A673 (cell line): Measurements from ENCODE around the gene KLHDC3. TPM values are rescaled to one million over a fixed set of nuclear protein-coding genes. Genes with fewer than 3 reads are reported as not detected.

Experiments used
- BruUV-seq: library from RNA; stranded (reverse); fragments of 400-500 nt; replicated peaks from 2 replicates; lab custom pipeline; 2021; lab: Mats Ljungman, UMichigan
- CTCF ChIA-PET: fragments of 300-600 bp; sonication (Branson Sonifier 250); formaldehyde crosslinking; loops from one replicate; lab custom pipeline; 2022; ENCODE audit warnings: antibody characterized with exemption; lab: Charles Lee
- POLR2A ChIA-PET: fragments of 300-600 bp; sonication (Branson Sonifier 250); formaldehyde crosslinking; loops from one replicate; lab custom pipeline; 2022; ENCODE audit warnings: antibody characterized with exemption; ENCODE audit not compliant: low non-redundant PET; lab: Charles Lee
- DNase-seq: peaks from one replicate; pipeline ENCODE4 v3.0.0-alpha.2; 2015; ENCODE audit warnings: low spot score
- H3K27ac ChIP-seq: fragments of 200-600 bp; sonication (generic); 2 replicates; pipeline ENCODE4 v1.5.1; 2016; ENCODE audit warnings: mixed run types, low read depth, mild to moderate bottlenecking, mixed read lengths, antibody characterized with exemption, low read length; ENCODE audit not compliant: poor library complexity, severe bottlenecking
- H3K27me3 ChIP-seq: fragments of 200-600 bp; sonication (generic); replicated peaks from 2 replicates; pipeline ENCODE4 v1.6.1; 2017; ENCODE audit warnings: mixed run types, low read depth, mild to moderate bottlenecking, mixed read lengths, antibody characterized with exemption, low read length; ENCODE audit not compliant: insufficient read depth, poor library complexity
- H3K36me3 ChIP-seq: fragments of 200-600 bp; sonication (generic); 2 replicates; pipeline ENCODE4 v1.6.1; 2016; ENCODE audit warnings: mixed run types, mild to moderate bottlenecking, mixed read lengths, antibody characterized with exemption, low read length; ENCODE audit not compliant: insufficient read depth, poor library complexity, severe bottlenecking
- H3K4me1 ChIP-seq: fragments of 200-600 bp; sonication (generic); 2 replicates; pipeline ENCODE4 v1.6.1; 2017; ENCODE audit warnings: mixed run types, mild to moderate bottlenecking, mixed read lengths, antibody characterized with exemption, low read length; ENCODE audit not compliant: insufficient read depth, poor library complexity, severe bottlenecking
- H3K4me3 ChIP-seq: fragments of 200-600 bp; sonication (generic); 2 replicates; pipeline ENCODE4 v1.5.1; 2016; ENCODE audit warnings: low read depth, mixed run types, mild to moderate bottlenecking, mixed read lengths, low read length; ENCODE audit not compliant: poor library complexity, severe bottlenecking
- H3K9me3 ChIP-seq: fragments of 200-600 bp; sonication (generic); 2 replicates; pipeline ENCODE4 v1.6.1; 2016; ENCODE audit warnings: mixed run types, low read depth, mild to moderate bottlenecking, mixed read lengths, antibody characterized with exemption, low read length; ENCODE audit not compliant: poor library complexity, severe bottlenecking
- EZH2 ChIP-seq: fragments of 200-600 bp; sonication (generic); IDR thresholded peaks from 2 replicates; pipeline ENCODE4 v1.6.1; 2017; ENCODE audit warnings: borderline replicate concordance, low read depth, mild to moderate bottlenecking, mixed read lengths, antibody characterized with exemption, low read length; ENCODE audit not compliant: poor library complexity, severe bottlenecking
- intact Hi-C: fragments of 100-400 bp; cut with micrococcal nuclease; formaldehyde crosslinking; loops from one replicate; pipeline ENCODE4 v1.10.0; 2022; ENCODE audit not compliant: unreplicated experiment
- total RNA-seq: library from RNA; stranded (reverse); gene quantifications from 2 replicates; pipeline ENCODE4 v1.2.3, GENCODE V29; 2021
- TF ChIP-seq, protein P1 (sequence below): fragments of 300-800, 200-600 bp; sonication (generic); conservative IDR thresholded peaks from 2 replicates; pipeline ENCODE4 v1.5.1; 2017; ENCODE audit warnings: low read depth, mild to moderate bottlenecking, antibody characterized with exemption, low read length, moderate library complexity, mixed read lengths

Gene KLHDC3
- total RNA-seq, 1 experiment from 2014 or later = 90.1 TPM

DNA sequence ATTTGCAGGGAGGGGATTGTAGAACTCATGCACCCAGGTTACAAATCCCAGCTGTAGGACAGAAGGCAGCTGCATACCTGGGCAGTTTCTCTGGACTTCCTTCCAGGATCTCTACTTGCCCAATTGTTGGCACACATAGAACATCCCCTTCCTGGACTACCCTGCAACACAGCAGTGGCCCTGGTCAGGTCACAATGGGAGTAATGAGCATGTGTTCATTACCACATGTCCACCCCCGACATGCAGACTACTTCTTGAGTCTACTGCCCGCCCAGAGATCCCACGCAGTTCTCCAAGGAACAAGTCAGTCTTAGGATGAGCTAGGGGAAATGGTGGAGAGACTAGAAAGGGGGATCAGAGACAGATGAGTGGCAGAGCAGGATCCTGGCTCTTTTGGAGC lies 40.1 kb upstream of the KLHDC3 start:
- intact Hi-C loops = no loop called here
- BruUV-seq = no TSS peak

DNA sequence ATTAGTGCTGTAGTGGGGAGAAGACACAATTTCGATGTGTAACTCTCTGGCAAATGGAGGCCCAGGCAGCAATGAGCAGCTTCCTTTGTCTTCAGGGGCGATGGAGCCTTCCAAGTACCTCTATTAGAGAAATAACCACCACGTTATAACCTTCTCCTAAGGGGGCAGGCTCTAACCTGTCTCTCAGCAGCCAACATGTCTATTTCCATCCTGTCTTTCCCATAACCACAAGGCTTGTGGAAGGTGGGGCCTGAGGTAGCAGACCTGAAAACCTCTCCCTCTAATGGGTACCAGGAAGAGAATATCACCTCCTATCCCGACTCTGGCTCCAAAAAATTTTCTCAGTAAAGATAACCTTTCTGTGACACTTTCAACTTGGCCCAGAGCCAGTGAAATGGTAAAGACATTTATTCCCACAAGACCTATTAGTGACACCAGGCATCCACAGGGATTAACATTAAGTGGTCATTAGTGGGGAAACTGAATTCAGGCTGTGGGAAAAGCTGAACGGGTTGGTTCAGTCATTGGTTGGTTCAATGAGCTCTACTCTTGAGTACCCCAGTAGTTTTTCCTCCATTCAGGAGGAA lies 39.0 kb upstream of the KLHDC3 start:
- BruUV-seq = no TSS peak
- Histone ChIP-seq H3K27ac (no peak overlapping the region), H3K27me3 (no peaks in the 10 kb centered on the region), H3K4me3 (no peak overlapping the region), H3K36me3 (peaks cover 10% of the 10 kb centered on the region), H3K9me3 (no peaks in the 10 kb centered on the region), H3K4me1 (peaks cover 16% of the 10 kb centered on the region)
- intact Hi-C loops = no loop called here
- POLR2A ChIA-PET = no interaction called here
- CTCF ChIA-PET = interaction anchor here (0.7 kb wide), 1 partner anchor 714 kb away, joined by 3 read pairs; no protein-coding TSS in a partner anchor
- TF ChIP-seq, protein P1, sequence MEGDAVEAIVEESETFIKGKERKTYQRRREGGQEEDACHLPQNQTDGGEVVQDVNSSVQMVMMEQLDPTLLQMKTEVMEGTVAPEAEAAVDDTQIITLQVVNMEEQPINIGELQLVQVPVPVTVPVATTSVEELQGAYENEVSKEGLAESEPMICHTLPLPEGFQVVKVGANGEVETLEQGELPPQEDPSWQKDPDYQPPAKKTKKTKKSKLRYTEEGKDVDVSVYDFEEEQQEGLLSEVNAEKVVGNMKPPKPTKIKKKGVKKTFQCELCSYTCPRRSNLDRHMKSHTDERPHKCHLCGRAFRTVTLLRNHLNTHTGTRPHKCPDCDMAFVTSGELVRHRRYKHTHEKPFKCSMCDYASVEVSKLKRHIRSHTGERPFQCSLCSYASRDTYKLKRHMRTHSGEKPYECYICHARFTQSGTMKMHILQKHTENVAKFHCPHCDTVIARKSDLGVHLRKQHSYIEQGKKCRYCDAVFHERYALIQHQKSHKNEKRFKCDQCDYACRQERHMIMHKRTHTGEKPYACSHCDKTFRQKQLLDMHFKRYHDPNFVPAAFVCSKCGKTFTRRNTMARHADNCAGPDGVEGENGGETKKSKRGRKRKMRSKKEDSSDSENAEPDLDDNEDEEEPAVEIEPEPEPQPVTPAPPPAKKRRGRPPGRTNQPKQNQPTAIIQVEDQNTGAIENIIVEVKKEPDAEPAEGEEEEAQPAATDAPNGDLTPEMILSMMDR = no peak
- TF ChIP-seq EZH2 = no peak
- DNase-seq = no peak

More for the DNA sequence above, 40.1 kb upstream of the KLHDC3 start:
- no peak overlapping the region for H3K4me3 ChIP-seq
- H3K27ac ChIP-seq = no peak overlapping the region
- no peak for TF ChIP-seq EZH2
- TF ChIP-seq, protein P1 = no peak
- DNase-seq = no peak
- POLR2A ChIA-PET = no interaction called here
- CTCF ChIA-PET = no interaction called here
- H3K4me1 ChIP-seq = peaks cover 10% of the 10 kb centered on the region
- no peaks in the 10 kb centered on the region for H3K27me3 ChIP-seq
- no peaks in the 10 kb centered on the region for H3K9me3 ChIP-seq
- H3K36me3 ChIP-seq = peaks cover 10% of the 10 kb centered on the region

DNA sequence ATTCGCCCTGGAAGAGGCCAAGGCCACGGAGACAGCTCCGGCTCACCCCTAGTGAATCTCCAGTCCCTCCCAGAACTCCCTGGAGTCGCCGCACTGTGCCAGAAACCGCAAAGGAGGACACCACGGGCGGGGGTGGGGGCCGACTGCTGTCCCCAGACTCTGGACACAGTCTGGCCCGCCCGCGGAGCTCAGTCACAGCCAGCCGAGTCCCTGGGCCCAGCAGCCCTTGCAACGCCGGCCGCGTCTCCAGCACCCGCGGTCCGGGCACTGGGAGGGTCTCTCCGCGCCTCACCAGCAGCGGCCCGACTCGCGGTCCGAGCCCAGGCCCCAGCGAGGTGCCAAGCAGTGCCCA lies 35.6 kb upstream of the KLHDC3 start:
- H3K36me3 ChIP-seq = peaks cover 10% of the 10 kb centered on the region
- peak overlapping the region; percentile 99 for H3K4me3 ChIP-seq
- DNase-seq = peak; percentile 21
- POLR2A ChIA-PET = no interaction called here
- peak overlapping the region; percentile 92 for H3K27ac ChIP-seq
- no peaks in the 10 kb centered on the region for H3K27me3 ChIP-seq
- no TSS peak for BruUV-seq
- CTCF ChIA-PET = no interaction called here
- no peak for TF ChIP-seq EZH2
- TF ChIP-seq, protein P1 = no peak
- intact Hi-C loops = no loop called here
- peaks cover 6% of the 10 kb centered on the region for H3K4me1 ChIP-seq
- H3K9me3 ChIP-seq = no peaks in the 10 kb centered on the region
